GM19324 (cell line): Measurements from ENCODE around the gene PCDHGB6.
"Not testable (repeated sequence)": the region's sequence is repeated elsewhere in the genome, so short reads cannot be mapped to it uniquely, and the experiment has no call there.

Source experiments
- ATAC-seq: cut with Tn5 transposase; IDR thresholded peaks from one replicate; pipeline ENCODE4 v1.9.1; 2021; ENCODE audit warnings: mild to moderate bottlenecking, moderate library complexity; ENCODE audit not compliant: unreplicated experiment, low FRiP score

PCDHGB6 gene

GRCh38 chr5:141407790-141408505, at the start of gene PCDHGB6:
Gene PCDHGB6 (plus strand): TSS chr5:141408021. CDS start chr5:141408203, 182 bp downstream.
- ATAC-seq = not testable (repeated sequence)

DNA sequence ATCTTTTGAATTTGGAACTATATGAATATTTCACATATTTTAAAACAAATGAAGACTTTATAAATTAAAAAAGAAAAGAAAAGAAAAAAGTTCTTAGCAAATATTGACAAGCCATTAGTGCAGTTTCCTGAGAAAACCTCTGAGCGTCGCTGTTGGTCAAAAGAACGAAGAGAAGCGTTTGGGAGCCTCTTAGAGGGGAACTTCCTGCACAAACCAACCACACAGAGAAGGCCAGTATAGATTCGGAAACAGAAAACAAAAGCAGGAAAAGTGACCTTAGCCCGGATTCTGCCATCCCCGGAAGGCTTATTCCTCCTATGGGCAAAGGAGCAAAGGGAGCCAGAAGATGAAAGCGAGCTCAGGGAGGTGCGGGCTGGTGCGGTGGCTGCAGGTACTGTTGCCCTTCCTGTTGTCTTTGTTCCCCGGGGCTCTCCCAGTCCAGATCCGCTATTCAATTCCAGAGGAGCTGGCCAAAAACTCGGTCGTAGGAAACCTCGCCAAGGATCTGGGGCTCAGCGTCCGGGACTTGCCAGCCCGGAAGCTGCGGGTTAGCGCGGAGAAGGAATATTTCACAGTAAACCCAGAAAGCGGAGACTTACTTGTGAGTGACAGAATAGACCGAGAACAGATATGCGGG, 47.9 kb upstream of the PCDHGB6 start, which contains the start of gene PCDHGB2:
Gene PCDHGB2, plus strand, starts transcription at position 205 of the 637 bp plus-strand sequence. Its CDS starts 142 bp downstream, at position 347.
- no peak for ATAC-seq

- no peak for ATAC-seq
Measured at GRCh38 chr5:141360685-141361084, 47.1 kb upstream of the PCDHGB6 start.

- ATAC-seq = no peak
Measured at GRCh38 chr5:141362719-141363118, 45.1 kb upstream of the PCDHGB6 start.

GRCh38 chr5:141363952-141364660, 43.7 kb upstream of the PCDHGB6 start, which contains the start of gene PCDHGA5:
Gene PCDHGA5 (plus strand): TSS chr5:141364162. CDS start chr5:141364331, 169 bp downstream.
- ATAC-seq = no peak

DNA sequence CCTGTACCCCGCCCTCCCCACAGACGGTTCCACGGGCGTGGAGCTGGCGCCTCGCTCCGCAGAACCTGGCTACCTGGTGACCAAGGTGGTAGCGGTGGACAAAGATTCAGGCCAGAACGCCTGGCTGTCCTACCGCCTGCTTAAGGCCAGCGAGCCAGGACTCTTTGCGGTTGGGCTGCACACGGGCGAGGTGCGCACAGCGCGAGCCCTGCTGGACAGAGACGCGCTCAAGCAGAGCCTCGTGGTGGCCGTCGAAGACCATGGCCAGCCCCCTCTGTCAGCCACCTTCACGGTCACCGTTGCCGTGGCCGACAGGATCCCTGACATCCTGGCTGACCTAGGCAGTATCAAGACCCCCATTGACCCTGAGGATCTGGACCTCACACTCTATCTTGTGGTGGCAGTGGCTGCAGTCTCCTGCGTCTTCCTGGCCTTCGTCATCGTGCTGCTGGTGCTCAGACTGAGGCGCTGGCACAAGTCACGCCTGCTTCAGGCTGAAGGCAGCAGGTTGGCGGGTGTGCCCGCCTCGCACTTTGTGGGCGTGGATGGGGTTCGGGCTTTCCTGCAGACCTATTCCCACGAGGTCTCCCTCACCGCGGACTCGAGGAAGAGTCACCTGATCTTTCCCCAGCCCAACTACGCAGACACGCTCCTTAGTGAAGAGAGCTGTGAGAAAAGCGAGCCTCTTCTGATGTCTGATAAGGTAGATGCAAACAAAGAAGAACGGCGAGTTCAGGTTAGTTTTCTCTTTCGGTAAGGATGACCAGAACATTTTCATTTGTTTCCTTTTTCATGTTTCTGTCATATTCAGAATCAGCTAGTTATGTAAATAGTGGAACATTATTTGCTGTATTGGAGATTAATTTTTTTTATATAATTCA, 41.6 kb upstream of the PCDHGB6 start:
- ATAC-seq = no peak

DNA sequence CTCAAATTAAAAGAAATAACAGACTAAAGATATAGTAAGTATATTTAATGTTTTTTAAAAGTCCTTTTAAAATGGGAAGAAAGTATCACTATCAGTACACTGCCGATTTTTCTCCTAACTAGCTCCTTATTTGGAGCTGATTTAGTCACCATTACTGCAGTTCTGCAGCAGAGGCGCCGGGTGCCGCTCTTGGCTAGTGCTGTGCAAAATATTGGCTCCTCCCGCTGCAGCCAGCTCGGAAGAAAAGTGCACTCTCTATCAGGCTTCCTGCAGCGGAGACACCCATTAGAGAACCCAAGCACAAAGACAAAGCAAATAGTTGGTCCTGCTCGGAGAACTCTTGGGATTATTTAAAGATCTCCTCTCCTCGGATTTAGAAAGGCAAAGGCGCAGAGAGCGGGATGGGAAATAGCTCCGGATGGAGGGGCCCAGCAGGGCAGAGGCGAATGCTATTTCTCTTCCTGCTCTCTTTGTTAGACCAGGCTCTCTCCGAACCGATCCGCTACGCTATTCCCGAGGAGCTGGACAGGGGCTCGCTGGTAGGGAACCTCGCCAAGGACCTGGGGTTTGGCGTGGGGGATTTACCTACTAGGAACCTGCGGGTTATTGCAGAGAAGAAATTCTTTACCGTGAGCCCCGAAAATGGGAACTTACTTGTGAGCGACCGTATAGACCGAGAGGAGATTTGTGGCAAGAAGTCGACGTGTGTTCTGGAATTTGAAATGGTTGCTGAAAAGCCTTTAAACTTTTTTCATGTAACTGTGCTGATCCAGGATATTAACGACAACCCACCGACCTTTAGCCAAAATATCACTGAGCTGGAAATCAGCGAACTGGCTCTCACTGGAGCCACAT, 37.6 kb upstream of the PCDHGB6 start, which contains the start of gene PCDHGB3:
Gene PCDHGB3, plus strand, starts transcription at position 249 of the 855 bp plus-strand sequence. Its CDS starts 153 bp downstream, at position 402.
- ATAC-seq = no peak

- ATAC-seq = no peak
Measured at GRCh38 chr5:141371572-141372475, 36.0 kb upstream of the PCDHGB6 start.

DNA sequence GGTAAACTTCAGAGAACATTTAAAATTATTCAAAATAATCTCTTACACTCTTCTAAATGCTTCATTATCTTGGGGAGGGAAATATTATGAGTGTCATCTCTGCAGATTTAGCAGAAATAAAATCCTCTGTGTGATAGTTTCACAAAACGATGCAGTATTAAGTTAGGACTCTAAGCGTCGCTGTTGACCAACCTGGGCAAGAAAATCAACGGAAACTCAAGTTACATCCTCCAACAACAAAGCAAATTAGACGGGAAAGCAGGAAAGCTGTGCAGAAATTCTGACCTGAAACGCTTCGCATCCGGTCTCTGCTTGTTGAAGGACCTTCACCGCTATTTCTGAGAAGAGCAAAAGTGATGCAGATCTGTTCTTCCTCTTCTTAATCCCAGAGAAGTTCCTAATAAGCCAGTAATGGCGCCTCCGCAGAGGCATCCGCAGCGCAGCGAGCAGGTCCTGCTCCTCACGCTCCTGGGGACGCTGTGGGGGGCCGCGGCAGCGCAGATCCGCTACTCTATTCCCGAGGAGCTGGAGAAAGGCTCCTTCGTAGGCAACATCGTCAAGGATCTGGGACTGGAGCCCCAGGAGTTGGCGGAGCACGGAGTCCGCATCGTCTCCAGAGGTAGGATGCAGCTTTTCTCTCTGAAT, 34.0 kb upstream of the PCDHGB6 start, which contains the start of gene PCDHGA6:
Gene PCDHGA6, plus strand, starts transcription at position 219 of the 645 bp plus-strand sequence. Its CDS starts 193 bp downstream, at position 412.
- no peak for ATAC-seq

DNA sequence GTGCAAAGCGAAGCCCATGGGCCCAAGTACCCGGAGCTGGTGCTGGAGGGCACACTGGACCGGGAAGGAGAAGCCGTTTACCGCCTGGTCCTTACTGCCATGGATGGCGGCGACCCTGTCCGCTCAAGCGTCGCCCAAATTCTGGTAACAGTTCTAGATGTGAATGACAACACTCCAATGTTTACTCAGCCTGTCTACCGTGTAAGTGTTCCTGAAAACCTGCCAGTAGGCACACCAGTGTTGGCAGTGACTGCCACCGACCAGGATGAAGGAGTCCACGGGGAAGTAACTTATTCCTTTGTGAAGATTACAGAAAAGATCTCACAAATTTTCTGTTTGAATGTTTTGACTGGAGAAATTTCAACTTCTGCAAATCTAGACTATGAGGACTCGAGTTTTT, 33.2 kb upstream of the PCDHGB6 start:
- ATAC-seq = no peak

DNA sequence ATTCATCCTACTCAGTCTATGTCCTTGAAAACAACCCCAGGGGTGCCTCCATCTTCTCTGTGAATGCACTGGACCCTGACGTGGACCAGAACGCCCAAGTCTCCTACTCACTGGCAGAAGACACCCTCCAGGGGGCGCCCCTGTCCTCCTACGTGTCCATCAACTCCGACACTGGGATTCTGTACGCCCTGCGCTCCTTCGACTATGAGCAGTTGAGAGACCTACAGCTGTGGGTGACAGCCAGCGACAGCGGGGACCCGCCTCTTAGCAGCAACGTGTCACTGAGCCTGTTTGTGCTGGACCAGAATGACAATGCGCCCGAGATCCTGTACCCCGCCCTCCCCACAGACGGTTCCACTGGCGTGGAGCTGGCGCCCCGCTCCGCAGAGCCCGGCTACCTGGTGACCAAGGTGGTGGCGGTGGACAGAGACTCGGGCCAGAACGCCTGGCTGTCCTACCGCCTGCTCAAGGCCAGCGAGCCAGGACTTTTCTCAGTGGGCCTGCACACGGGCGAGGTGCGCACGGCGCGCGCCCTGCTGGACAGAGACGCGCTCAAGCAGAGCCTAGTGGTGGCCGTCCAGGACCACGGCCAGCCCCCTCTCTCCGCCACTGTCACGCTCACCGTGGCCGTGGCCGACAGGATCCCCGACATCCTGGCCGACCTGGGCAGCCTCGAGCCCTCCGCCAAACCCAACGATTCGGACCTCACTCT, 32.2 kb upstream of the PCDHGB6 start:
- ATAC-seq = not testable (repeated sequence)

GRCh38 chr5:141382469-141383294, 25.1 kb upstream of the PCDHGB6 start, which contains the start of gene PCDHGA7:
Gene PCDHGA7 (plus strand): TSS chr5:141382742. CDS start chr5:141382900, 158 bp downstream.
- ATAC-seq = no peak

DNA sequence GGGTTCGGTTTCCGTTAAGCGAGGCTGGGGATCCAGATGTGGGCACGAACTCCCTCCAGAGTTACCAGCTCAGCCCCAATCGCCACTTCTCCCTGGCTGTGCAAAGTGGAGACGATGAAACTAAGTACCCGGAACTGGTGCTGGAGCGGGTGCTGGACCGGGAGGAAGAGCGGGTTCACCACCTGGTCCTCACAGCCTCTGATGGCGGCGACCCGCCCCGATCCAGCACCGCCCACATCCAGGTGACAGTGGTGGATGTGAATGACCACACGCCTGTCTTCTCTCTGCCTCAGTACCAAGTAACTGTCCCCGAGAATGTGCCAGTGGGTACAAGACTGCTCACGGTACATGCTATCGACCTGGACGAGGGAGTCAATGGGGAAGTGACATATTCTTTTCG, 24.5 kb upstream of the PCDHGB6 start:
- ATAC-seq = no peak

- no peak for ATAC-seq
Measured at GRCh38 chr5:141384471-141385267, 23.2 kb upstream of the PCDHGB6 start.
